Measurements from ENCODE around the gene PTPRD. TPM values are rescaled to one million over a fixed set of nuclear protein-coding genes. Genes with fewer than 3 reads are reported as not detected.

Gene PTPRD
- total RNA-seq, 1 donor from 2014 or later = 30.8 TPM

- Histone ChIP-seq H3K36me3 (no peaks in the 10 kb centered on the region), H3K27ac (no peak overlapping the region), H3K4me3 (no peak overlapping the region), H3K4me1 (no peaks in the 10 kb centered on the region), H3K27me3 (no peaks in the 10 kb centered on the region), H3K9me3 (no peaks in the 10 kb centered on the region)
- no peak for DNase-seq
- intact Hi-C loops (cut with DNase I) = no loop called here
- ATAC-seq = no peak
- TF ChIP-seq, protein P1, sequence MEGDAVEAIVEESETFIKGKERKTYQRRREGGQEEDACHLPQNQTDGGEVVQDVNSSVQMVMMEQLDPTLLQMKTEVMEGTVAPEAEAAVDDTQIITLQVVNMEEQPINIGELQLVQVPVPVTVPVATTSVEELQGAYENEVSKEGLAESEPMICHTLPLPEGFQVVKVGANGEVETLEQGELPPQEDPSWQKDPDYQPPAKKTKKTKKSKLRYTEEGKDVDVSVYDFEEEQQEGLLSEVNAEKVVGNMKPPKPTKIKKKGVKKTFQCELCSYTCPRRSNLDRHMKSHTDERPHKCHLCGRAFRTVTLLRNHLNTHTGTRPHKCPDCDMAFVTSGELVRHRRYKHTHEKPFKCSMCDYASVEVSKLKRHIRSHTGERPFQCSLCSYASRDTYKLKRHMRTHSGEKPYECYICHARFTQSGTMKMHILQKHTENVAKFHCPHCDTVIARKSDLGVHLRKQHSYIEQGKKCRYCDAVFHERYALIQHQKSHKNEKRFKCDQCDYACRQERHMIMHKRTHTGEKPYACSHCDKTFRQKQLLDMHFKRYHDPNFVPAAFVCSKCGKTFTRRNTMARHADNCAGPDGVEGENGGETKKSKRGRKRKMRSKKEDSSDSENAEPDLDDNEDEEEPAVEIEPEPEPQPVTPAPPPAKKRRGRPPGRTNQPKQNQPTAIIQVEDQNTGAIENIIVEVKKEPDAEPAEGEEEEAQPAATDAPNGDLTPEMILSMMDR (IDR thresholded peaks at IDR 0.05) = no peak
These were observed 1767.4 kb downstream of the PTPRD start for GRCh38 chr9:8845376-8845775.

DNA sequence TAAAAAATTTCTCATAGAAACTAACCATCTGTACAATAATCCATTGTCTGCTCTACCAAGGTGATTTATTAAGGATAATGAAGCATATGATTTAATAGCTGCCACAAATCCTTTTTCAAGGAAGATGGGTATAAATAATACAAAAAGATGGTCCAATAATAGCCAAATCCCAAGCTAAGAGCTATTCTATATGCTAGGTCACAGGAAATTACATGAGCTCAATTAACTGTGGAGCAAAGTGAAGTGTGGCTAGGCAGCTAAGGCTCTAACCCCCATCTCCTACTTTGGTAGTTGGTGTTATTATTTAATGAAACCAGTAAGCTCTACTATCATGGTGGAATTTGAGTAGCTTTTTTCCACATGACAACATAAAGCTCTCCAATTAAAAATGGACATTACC, 1768.3 kb downstream of the PTPRD start:
- Histone ChIP-seq H3K9me3 (no peaks in the 10 kb centered on the region), H3K27me3 (no peaks in the 10 kb centered on the region)
- TF ChIP-seq, protein P1 (IDR thresholded peaks at IDR 0.05) = no peak

DNA sequence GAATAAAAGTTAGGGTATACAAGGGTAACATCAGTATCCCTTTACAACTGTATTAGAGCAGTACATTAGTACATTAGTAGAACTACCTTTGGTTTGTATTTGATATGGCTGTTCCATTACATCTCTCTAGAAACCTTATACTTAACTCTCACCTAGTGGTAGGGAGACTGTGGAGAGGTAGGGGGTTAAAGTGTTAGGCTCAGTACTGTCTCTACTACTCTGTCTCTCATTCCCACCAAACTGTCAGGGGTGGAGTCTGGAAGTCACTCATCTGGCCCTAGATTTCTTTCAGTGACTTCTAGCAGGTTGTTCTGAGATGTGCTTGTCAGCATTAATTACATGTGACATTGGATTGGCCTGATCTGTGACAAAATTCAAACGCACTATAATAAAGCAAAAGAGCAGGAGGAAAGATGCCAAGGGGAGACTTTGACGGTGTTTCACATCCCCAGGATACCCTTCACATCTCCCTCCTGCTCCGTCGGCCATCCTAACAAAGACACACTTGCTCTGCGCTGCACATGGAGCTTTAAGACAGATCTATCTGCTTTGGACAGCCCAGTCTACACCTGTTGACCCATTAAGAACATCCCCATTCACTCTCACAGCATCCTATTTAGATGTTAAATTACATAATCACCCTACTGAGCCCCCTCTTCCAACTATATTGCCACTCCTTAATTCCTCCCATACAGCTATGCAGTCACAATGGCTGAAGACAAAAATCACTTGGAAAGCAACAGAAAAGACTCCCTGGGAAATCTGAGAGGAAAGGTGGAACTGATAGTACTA, 1770.2 kb downstream of the PTPRD start:
- Histone ChIP-seq H3K27ac (no peak overlapping the region), H3K9me3 (no peaks in the 10 kb centered on the region), H3K4me3 (no peak overlapping the region), H3K4me1 (no peaks in the 10 kb centered on the region), H3K27me3 (no peaks in the 10 kb centered on the region), H3K36me3 (no peaks in the 10 kb centered on the region)
- intact Hi-C loops (cut with DNase I) = no loop called here
- no peak for ATAC-seq
- TF ChIP-seq, protein P1 (IDR thresholded peaks at IDR 0.05) = no peak
- no peak for DNase-seq

More for the DNA sequence above, 1768.3 kb downstream of the PTPRD start:
- Histone ChIP-seq H3K36me3 (no peaks in the 10 kb centered on the region), H3K27ac (no peak overlapping the region), H3K4me1 (no peaks in the 10 kb centered on the region), H3K4me3 (no peak overlapping the region)
- intact Hi-C loops (cut with DNase I) = no loop called here
- ATAC-seq = no peak
- DNase-seq = no peak

DNA sequence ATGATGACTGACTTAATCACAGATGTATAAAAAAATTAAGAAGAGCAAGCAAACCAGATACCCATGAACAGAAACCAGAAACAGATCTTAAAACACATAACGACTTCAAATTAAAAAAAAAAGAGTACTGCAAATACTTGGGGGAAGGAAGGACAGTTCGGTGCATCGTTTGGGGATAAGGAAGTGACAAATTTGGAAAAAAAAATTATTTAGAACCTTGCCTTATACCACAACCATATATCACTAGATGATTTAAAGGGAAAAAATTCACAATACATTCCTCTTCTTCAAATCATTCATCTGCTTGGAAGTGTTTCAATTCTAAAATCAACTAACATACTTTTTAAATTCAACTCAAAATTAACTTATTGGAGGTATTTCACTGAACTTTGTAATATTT, 1774.7 kb downstream of the PTPRD start:
- TF ChIP-seq, protein P1 (IDR thresholded peaks at IDR 0.05) = no peak
- no peak overlapping the region for H3K27ac ChIP-seq
- DNase-seq (no peak), ATAC-seq (no peak)
- no peaks in the 10 kb centered on the region for H3K36me3 ChIP-seq
- intact Hi-C loops (cut with DNase I) = no loop called here
- no peaks in the 10 kb centered on the region for H3K4me1 ChIP-seq
- no peaks in the 10 kb centered on the region for H3K27me3 ChIP-seq
- no peaks in the 10 kb centered on the region for H3K9me3 ChIP-seq
- no peak overlapping the region for H3K4me3 ChIP-seq

DNA sequence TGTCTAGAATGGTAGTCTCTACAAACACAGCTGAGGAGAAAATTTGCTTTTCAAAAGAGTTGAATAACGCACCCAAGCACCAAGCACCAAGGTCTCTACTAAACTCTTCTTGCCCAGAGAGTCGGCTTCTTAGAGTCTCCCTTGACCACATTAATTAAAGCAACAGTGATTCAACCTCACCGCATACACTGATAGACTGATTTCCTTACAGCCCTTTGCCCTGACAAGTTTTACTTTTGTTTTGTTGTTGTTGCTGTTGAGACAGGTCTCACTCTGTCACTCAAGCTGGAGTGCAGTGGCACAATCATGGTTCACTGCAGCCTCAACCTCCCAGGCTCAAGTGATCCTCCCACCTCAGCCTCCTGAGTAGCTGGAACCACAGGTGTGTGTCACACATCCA, 1777.5 kb downstream of the PTPRD start:
- H3K9me3 ChIP-seq = no peaks in the 10 kb centered on the region
- TF ChIP-seq, protein P1 (IDR thresholded peaks at IDR 0.05) = no peak
- H3K4me1 ChIP-seq = no peaks in the 10 kb centered on the region
- intact Hi-C loops (cut with DNase I) = no loop called here
- H3K4me3 ChIP-seq = no peak overlapping the region
- DNase-seq (no peak), ATAC-seq (no peak)
- no peaks in the 10 kb centered on the region for H3K36me3 ChIP-seq
- H3K27me3 ChIP-seq = no peaks in the 10 kb centered on the region
- H3K27ac ChIP-seq = no peak overlapping the region
